Esophagus mucosa (tissue), 1 donor: ENCODE data around the gene HNRNPH3. TPM values are rescaled to one million over a fixed set of nuclear protein-coding genes. Genes with fewer than 3 reads are reported as not detected.
A peak's percentile ranks its signal among the peaks of the same experiment; 100 is the strongest.

Source experiments
- ATAC-seq: fragments of 200-7000 bp; cut with Tn5 transposase; one replicate; pipeline ENCODE4 v1.9.1; 2020
- total RNA-seq: library from RNA; stranded (reverse); gene quantifications from one replicate; pipeline ENCODE4 v1.2.4, GENCODE V29; 2023
- donor health status: DM: yes; HTN: yes; CAD: no.

Gene HNRNPH3
- total RNA-seq, 1 donor from 2014 or later: 35.8 TPM

DNA sequence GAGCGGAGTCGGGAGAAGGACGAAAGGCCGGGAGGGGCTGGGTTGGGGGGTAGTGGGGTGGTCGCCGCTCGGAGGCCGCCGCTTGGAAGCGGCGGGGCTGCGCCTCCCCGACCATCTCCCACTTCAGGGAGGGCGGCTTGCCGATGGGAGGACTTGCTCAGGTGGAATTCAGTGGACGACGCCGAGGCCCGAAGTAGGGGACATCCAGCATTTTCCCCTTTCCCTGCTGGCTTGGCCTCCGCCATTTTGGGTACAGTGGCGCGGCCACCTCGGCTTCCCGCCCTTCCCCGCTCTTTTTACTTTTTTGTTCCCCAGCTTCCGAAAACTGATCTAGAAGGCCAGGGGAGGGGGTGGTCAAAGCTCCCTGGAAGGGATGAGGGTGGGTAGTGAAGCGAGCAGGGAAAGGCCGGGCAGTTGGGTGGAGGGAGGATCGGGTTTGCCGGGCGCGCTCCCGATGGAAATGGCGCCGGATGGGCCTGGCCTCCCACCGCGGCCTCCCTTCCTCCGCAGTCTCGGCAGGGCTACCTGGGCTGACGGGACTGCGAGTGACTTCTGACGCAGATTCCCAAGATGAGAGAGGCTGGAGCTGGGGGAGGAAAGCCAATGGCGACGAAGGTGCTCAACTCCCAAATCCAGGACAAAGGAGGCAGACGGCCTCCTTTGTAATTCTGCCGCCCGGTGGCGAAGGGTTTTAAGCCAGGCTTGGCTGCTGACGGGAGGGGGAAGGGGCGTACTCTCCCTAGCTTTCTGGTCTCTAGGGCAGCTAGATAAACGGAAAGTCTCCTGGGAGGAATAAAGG lies 594 bp downstream of the HNRNPH3 start, which contains the start of gene PBLD:
PBLD (minus strand) TSS at position 670 of the 799 bp plus-strand sequence. CDS start 26,084 bp downstream, outside the sequence.
- ATAC-seq: peak; percentile 32

DNA sequence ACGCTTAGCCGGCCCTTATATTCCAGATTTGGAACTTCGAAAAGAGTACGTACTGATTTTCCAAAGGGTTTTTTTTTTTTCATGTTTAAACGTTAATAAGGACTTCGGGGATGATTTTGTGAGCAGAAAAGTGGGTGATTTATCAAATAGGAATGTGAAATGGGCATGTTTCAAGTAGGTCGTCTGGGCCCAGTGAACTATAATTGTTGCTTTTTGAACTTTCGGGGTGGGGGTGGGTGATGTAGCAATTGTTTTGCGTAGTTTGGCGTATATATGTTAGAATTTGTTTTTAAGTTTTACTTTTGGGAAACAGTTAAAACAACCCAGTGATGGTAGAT lies 1.2 kb downstream of the HNRNPH3 start:
- no peak for ATAC-seq

- ATAC-seq: no peak
These were observed 1.9 kb downstream of the HNRNPH3 start for GRCh38 chr10:68333440-68334431.

- ATAC-seq: no peak
These were observed 3.0 kb downstream of the HNRNPH3 start for GRCh38 chr10:68334672-68335467.

- ATAC-seq: no peak
These were observed 5.0 kb downstream of the HNRNPH3 start for GRCh38 chr10:68336754-68337351.

DNA sequence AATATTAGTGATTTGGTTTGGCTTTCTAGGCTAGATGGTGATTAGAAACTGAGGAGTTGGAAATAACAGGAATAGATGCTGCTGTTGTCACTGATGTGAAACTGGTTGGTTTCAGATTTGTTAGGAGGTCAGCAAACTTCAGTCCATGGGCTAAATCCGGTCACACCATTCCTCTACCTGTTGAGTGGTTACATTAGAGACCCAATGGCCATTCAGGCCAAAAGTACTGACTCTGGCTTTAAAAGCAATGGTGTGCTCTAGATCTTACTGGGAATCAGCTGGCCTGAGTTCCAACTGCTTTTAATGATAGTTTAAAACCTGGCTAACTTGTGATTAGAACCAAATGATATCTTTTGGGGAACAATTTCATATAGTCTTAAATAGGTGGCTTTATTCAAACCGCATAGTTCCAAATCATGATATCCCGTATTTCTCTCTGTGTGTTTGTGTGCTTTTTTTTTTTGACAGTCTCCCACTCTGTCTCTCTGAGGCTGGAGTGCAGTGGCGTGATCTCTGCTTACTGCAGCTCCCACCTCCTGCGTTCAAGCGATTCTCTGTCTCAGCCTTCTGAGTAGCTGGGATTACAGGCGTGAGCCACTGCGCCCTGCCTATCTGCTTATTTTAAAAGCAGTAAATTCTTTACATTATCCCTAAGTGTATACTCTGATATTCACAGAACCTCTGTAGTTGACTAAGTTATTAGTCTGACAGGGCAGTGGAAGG lies 8.7 kb downstream of the HNRNPH3 start:
- ATAC-seq: no peak

GRCh38 chr10:68342909-68343516 lies 11.1 kb downstream of the HNRNPH3 start:
- ATAC-seq: peak; percentile 54

- ATAC-seq: no peak
These were observed 13.8 kb downstream of the HNRNPH3 start for GRCh38 chr10:68345621-68346020.

DNA sequence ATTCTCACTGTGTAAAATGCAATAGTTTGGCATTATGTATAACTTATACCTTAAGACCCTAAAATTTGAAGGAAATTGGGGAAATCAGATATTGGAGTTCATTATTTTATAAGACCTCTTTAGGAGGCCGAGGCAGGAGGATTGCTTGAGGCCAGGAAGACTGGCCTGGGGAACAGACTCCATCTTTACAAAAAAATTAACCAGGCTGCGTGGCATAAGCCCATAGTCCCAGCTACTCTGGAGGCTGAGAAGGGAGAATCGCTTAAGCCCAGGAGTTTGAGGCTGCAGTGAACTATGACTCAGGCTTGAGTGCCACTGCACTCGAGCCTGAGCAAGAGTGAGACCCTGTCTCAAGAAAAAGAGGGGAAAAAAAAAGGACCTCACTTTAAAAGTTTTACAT lies 14.9 kb downstream of the HNRNPH3 start:
- no peak for ATAC-seq

GRCh38 chr10:68348265-68348741 lies 16.4 kb downstream of the HNRNPH3 start:
- peak; percentile 57 for ATAC-seq

DNA sequence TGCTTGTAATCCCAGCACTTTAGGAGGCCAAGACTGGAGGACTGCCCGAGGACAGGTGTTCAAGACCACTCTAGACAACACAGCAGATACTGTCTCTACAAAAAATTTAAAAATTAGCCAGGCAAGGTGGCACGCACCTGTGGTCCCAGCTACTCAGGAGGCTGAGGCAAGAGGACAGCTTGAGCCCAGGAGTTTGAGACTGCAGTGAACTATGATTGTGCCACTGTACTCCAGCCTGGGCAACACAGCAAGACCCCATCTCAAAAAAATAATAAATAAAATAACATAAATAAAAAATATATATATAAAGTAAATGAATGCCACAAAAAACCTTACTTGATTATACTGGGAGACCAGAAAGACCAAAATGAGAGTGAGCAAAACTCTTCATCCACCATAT lies 21.7 kb downstream of the HNRNPH3 start:
- ATAC-seq: no peak

DNA sequence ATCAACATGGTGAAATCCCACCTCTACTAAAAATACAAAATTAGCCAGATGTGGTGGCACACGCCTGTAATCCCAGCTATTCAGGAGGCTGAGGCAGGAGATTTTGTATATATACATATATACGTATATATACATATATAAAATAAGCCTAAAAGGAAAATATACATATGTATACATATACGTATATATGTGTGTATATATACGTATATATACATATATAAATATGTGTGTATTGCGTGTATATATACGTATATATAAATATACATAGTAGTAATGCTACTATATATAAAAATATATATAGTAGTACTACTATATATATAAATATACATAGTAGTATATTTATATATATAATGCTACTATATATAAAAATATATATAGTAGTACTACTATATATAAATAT lies 27.3 kb downstream of the HNRNPH3 start:
- ATAC-seq: no peak

DNA sequence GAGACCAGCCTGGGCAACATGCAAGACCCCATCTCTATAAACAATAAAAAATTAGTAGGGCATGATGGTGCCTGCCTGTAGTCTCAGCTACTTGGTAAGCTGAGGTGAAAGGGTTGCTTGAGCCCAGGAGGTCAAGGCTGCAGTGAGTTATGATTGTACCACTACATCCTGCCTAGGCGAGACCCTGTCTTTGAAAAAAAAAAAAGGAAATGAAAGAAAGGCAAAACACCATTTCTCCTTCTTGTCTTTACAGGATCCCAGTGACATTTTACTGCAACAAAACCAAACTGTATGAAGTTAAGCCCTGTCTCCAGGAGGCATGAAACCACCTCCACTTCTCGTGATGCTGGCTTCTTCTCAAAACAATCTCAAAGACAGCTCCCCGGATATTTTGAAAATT lies 30.7 kb downstream of the HNRNPH3 start:
- no peak for ATAC-seq

DNA sequence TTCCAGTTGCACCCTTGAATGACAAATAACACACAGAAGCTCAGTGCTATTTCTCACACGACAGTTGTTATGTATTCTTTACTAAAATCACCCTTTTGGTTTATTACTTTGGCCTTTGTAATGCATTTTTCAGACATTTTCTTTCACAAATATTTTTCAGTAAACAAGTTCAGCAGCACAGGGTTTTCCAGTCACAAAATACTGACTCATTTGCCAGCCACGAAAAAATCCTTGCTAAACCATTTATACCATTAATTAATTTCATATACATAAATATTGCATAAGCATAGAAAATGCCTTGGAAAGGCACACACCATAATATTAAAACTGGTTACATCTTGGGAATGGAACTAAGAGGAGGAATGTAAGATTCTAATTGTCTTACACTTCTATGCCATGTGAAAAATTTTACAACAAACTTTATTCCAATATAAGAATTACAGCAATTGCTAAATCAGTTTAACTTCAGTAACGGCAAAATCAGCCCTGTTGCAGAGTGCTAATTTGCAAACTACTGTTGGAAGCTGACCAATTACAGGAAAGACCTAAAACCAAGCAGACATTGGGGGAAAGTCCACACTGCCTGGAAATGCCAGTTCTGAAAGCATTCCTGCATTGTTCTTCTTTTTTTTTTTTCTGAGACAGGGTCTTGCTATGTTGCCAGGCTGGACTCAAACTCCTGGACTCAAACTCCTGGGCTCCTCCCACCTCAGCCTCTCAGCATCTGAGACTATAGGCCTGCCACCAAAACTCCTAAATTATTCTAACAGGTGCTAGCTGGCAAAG lies 32.4 kb downstream of the HNRNPH3 start:
- ATAC-seq: no peak

GRCh38 chr10:68365611-68366010 lies 33.7 kb downstream of the HNRNPH3 start:
- ATAC-seq: no peak

GRCh38 chr10:68366600-68366999 lies 34.7 kb downstream of the HNRNPH3 start:
- no peak for ATAC-seq

- no peak for ATAC-seq
These were observed 35.3 kb downstream of the HNRNPH3 start for GRCh38 chr10:68367121-68367520.

GRCh38 chr10:68371604-68372003 lies 39.7 kb downstream of the HNRNPH3 start:
- no peak for ATAC-seq

- no peak for ATAC-seq
These were observed 53.9 kb downstream of the HNRNPH3 start for GRCh38 chr10:68385740-68386139.
